Mucosa of stomach (tissue), 1 donor: ENCODE results near the gene PREX1.

Source experiments
- H3K27me3 ChIP-seq: one replicate; pipeline ENCODE4 v1.7.0; 2013; ENCODE audit warnings: mild to moderate bottlenecking, low read length; ENCODE audit not compliant: control insufficient read depth, insufficient read depth
- H3K36me3 ChIP-seq: one replicate; pipeline ENCODE4 v1.7.0; 2013; ENCODE audit warnings: low read length; ENCODE audit not compliant: control insufficient read depth, insufficient read depth
- H3K4me1 ChIP-seq: one replicate; pipeline ENCODE4 v1.7.0; 2013; ENCODE audit warnings: mild to moderate bottlenecking, low read length; ENCODE audit not compliant: control insufficient read depth, insufficient read depth
- H3K4me3 ChIP-seq: one replicate; pipeline ENCODE4 v1.7.0; 2013; ENCODE audit warnings: low read length
- H3K9ac ChIP-seq: one replicate; pipeline ENCODE4 v1.7.0; 2013; ENCODE audit warnings: mild to moderate bottlenecking, low read length, moderate library complexity
- H3K9me3 ChIP-seq: one replicate; pipeline ENCODE4 v1.7.0; 2013; ENCODE audit warnings: mild to moderate bottlenecking, low read length, moderate library complexity; ENCODE audit not compliant: control insufficient read depth
- donor health status: Pancreatic carcinoma.

Gene PREX1

DNA sequence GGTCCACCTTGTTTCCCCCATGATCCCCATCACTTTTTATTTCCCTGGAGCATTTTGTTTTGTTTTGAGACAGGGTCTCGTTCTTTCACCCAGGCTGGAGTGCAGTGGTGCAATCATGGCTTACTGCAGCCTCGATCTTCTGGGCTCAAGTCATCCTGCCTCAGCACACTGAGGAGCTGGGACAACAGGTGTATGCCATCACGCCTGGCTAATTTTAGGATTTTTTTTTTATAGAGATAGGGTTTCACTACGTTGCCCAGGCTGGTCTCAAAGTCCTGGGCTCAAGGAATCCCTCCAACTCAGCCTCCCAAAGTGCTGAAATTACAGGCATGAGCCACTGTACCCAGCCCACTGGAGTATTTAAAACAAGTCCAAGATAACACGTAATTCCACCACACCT lies 179.9 kb downstream of the PREX1 start:
- H3K27me3 ChIP-seq: no peaks in the 10 kb centered on the region
- no peaks in the 10 kb centered on the region for H3K36me3 ChIP-seq
- no peak overlapping the region for H3K9ac ChIP-seq
- no peaks in the 10 kb centered on the region for H3K9me3 ChIP-seq
- no peak overlapping the region for H3K4me3 ChIP-seq
- no peaks in the 10 kb centered on the region for H3K4me1 ChIP-seq

- Histone ChIP-seq H3K27me3 (no peaks in the 10 kb centered on the region), H3K4me3 (no peak overlapping the region), H3K9ac (no peak overlapping the region), H3K36me3 (no peaks in the 10 kb centered on the region), H3K9me3 (no peaks in the 10 kb centered on the region), H3K4me1 (no peaks in the 10 kb centered on the region)
Measured at GRCh38 chr20:48645666-48646065, 182.1 kb downstream of the PREX1 start.

- no peak overlapping the region for H3K9ac ChIP-seq
- H3K4me1 ChIP-seq: no peaks in the 10 kb centered on the region
- no peaks in the 10 kb centered on the region for H3K27me3 ChIP-seq
- H3K36me3 ChIP-seq: no peaks in the 10 kb centered on the region
- H3K9me3 ChIP-seq: no peaks in the 10 kb centered on the region
- no peak overlapping the region for H3K4me3 ChIP-seq
Measured at GRCh38 chr20:48644286-48644828, 183.4 kb downstream of the PREX1 start.

GRCh38 chr20:48642105-48642880 lies 185.5 kb downstream of the PREX1 start:
- no peaks in the 10 kb centered on the region for H3K27me3 ChIP-seq
- no peak overlapping the region for H3K9ac ChIP-seq
- H3K9me3 ChIP-seq: no peaks in the 10 kb centered on the region
- no peaks in the 10 kb centered on the region for H3K4me1 ChIP-seq
- H3K36me3 ChIP-seq: no peaks in the 10 kb centered on the region
- H3K4me3 ChIP-seq: no peak overlapping the region

- no peaks in the 10 kb centered on the region for H3K9me3 ChIP-seq
- no peaks in the 10 kb centered on the region for H3K36me3 ChIP-seq
- H3K27me3 ChIP-seq: no peaks in the 10 kb centered on the region
- H3K4me3 ChIP-seq: no peak overlapping the region
- H3K9ac ChIP-seq: no peak overlapping the region
- no peaks in the 10 kb centered on the region for H3K4me1 ChIP-seq
Measured at GRCh38 chr20:48640871-48641270, 186.9 kb downstream of the PREX1 start.

DNA sequence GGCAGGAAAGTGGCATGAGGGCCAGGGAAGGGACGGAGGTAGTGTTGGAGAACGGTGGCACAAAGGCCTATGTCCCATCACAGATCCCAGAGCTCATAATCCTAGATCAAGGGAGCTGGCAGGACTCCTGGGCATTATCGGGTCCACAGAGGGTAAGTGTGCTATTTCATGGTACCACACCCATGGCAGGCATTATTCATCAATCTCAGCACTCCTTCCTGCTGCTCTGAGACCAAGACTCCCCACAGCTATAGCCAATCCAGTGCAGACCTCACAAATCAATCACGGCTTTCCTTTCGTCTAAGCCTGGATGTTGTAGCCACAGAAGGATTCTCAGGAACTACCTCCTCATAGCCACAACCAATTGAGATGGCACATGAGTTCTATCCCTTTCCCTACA lies 187.9 kb downstream of the PREX1 start:
- no peaks in the 10 kb centered on the region for H3K27me3 ChIP-seq
- H3K9ac ChIP-seq: no peak overlapping the region
- H3K4me1 ChIP-seq: no peaks in the 10 kb centered on the region
- no peak overlapping the region for H3K4me3 ChIP-seq
- H3K9me3 ChIP-seq: no peaks in the 10 kb centered on the region
- no peaks in the 10 kb centered on the region for H3K36me3 ChIP-seq

- no peak overlapping the region for H3K9ac ChIP-seq
Measured at GRCh38 chr20:48638546-48638945, 189.3 kb downstream of the PREX1 start.

GRCh38 chr20:48637461-48637860 lies 190.3 kb downstream of the PREX1 start:
- H3K36me3 ChIP-seq: no peaks in the 10 kb centered on the region
- H3K9me3 ChIP-seq: no peaks in the 10 kb centered on the region
- no peaks in the 10 kb centered on the region for H3K4me1 ChIP-seq
- H3K4me3 ChIP-seq: no peak overlapping the region
- H3K9ac ChIP-seq: no peak overlapping the region
- no peaks in the 10 kb centered on the region for H3K27me3 ChIP-seq

More at GRCh38 chr20:48638546-48638945, 189.3 kb downstream of the PREX1 start:
- no peaks in the 10 kb centered on the region for H3K36me3 ChIP-seq
- H3K4me1 ChIP-seq: no peaks in the 10 kb centered on the region
- no peak overlapping the region for H3K4me3 ChIP-seq
- H3K27me3 ChIP-seq: no peaks in the 10 kb centered on the region
- H3K9me3 ChIP-seq: no peaks in the 10 kb centered on the region

DNA sequence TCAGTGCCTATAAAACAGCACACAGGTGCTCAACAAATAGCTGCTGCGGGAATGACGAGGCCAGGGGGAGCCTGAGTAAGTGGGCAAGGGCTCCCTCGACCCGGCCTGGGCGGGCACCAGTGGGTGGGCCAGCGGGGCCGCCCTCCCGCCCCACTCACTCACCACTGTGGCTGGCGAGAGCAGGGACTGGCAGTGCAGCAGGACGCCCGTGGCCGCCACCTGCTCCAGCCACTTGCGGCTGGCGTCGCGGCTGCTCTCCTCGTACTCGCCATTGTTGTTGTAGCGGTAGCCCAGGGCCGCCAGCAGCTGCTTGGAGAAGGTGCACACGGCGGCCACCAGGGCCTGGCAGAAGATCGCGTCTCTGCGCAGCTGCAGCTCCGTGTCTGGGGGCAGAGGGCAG lies 191.5 kb downstream of the PREX1 start:
- no peaks in the 10 kb centered on the region for H3K36me3 ChIP-seq
- H3K9ac ChIP-seq: no peak overlapping the region

GRCh38 chr20:48635791-48636267 lies 192.0 kb downstream of the PREX1 start:
- Histone ChIP-seq H3K4me3 (no peak overlapping the region), H3K4me1 (no peaks in the 10 kb centered on the region), H3K9ac (no peak overlapping the region), H3K27me3 (no peaks in the 10 kb centered on the region), H3K36me3 (no peaks in the 10 kb centered on the region), H3K9me3 (no peaks in the 10 kb centered on the region)

More for the DNA sequence above, 191.5 kb downstream of the PREX1 start:
- no peaks in the 10 kb centered on the region for H3K9me3 ChIP-seq
- H3K4me3 ChIP-seq: no peak overlapping the region
- H3K4me1 ChIP-seq: no peaks in the 10 kb centered on the region
- H3K27me3 ChIP-seq: no peaks in the 10 kb centered on the region

- Histone ChIP-seq H3K4me3 (no peak overlapping the region), H3K4me1 (no peaks in the 10 kb centered on the region), H3K9me3 (no peaks in the 10 kb centered on the region), H3K36me3 (no peaks in the 10 kb centered on the region), H3K27me3 (no peaks in the 10 kb centered on the region), H3K9ac (no peak overlapping the region)
Measured at GRCh38 chr20:48635361-48635760, 192.4 kb downstream of the PREX1 start.

GRCh38 chr20:48634641-48635040 lies 193.2 kb downstream of the PREX1 start:
- H3K9me3 ChIP-seq: no peaks in the 10 kb centered on the region
- H3K4me3 ChIP-seq: no peak overlapping the region
- H3K27me3 ChIP-seq: no peaks in the 10 kb centered on the region
- no peak overlapping the region for H3K9ac ChIP-seq
- H3K36me3 ChIP-seq: no peaks in the 10 kb centered on the region
- H3K4me1 ChIP-seq: no peaks in the 10 kb centered on the region
